Nephron (organoid): ENCODE results near the gene SLAMF9.

Source experiments
- H3K27ac Mint-ChIP-seq, 3 experiments: 2 replicates each; pipeline ENCODE4 v1.8.0; 2020; ENCODE audit warnings: mixed read lengths in 3 of 3, mild to moderate bottlenecking in 2 of 3, moderate library complexity in 1 of 3
- H3K27me3 Mint-ChIP-seq: 2 replicates; pipeline ENCODE4 v1.8.0; 2021; ENCODE audit warnings: low read depth, mild to moderate bottlenecking, moderate library complexity, mixed read lengths
- H3K36me3 Mint-ChIP-seq: 2 replicates; pipeline ENCODE4 v1.8.0; 2020; ENCODE audit warnings: low read depth, mixed read lengths
- H3K4me1 Mint-ChIP-seq: 2 replicates; pipeline ENCODE4 v1.8.0; 2020; ENCODE audit warnings: mixed read lengths
- H3K4me3 Mint-ChIP-seq, 3 experiments: 2 replicates each; pipeline ENCODE4 v1.8.0; 2020; ENCODE audit warnings: mild to moderate bottlenecking in 3 of 3, mixed read lengths in 3 of 3, moderate library complexity in 2 of 3
- H3K9me3 Mint-ChIP-seq: 2 replicates; pipeline ENCODE4 v1.8.0; 2020; ENCODE audit warnings: mixed read lengths
- TF ChIP-seq, protein P1 (sequence below), 3 experiments: fragments of 200-600 bp; sonication (generic); IDR thresholded peaks; one replicate each; pipeline ENCODE4 v1.5.0; 2021; ENCODE audit warnings: antibody characterized with exemption in 3 of 3; ENCODE audit not compliant: unreplicated experiment in 3 of 3

Gene SLAMF9

DNA sequence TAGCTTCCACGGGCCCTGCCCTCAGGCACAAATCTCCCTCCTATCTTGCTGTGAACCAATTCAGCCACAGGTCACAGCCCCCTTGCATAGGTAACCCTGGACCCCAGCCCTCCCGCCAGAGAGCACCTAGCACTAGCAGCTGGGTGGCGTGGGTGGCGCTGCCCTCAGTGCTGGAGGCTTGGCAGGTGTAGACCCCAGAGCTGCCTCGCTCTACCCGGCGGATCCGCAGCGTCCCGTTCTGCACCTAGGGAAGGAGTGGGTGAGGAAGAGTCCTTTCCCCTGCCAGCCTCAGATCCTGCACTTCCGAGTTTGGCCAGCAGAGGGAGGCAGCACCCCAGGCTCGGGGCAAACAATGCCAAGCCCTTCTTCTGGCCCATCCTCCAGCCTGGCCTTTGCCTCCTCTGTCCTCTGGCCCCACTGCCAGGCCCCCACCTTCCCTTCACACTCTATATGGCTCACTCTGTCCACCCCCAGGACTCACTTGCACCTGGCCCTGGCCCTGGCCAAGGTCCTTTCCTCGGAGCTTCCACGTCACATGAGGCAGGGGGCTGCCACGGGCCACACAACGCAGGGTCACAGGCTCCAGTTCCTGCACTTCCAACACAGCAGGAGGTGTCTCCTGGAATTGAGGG lies 17.6 kb downstream of the SLAMF9 start:
- Mint-ChIP-seq H3K4me1 (peaks cover 33% of the 10 kb centered on the region), H3K9me3 (no peaks in the 10 kb centered on the region), H3K36me3 (peaks cover 35% of the 10 kb centered on the region), H3K4me3 (no peak overlapping the region), H3K27me3 (peaks cover 7% of the 10 kb centered on the region), H3K27ac (no peak overlapping the region)
- TF ChIP-seq, protein P1, sequence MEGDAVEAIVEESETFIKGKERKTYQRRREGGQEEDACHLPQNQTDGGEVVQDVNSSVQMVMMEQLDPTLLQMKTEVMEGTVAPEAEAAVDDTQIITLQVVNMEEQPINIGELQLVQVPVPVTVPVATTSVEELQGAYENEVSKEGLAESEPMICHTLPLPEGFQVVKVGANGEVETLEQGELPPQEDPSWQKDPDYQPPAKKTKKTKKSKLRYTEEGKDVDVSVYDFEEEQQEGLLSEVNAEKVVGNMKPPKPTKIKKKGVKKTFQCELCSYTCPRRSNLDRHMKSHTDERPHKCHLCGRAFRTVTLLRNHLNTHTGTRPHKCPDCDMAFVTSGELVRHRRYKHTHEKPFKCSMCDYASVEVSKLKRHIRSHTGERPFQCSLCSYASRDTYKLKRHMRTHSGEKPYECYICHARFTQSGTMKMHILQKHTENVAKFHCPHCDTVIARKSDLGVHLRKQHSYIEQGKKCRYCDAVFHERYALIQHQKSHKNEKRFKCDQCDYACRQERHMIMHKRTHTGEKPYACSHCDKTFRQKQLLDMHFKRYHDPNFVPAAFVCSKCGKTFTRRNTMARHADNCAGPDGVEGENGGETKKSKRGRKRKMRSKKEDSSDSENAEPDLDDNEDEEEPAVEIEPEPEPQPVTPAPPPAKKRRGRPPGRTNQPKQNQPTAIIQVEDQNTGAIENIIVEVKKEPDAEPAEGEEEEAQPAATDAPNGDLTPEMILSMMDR (IDR thresholded peaks at IDR 0.05; ENCODE audit: unreplicated experiment in 3 of 3) = peak; percentile 94 to 98 (median 94)

DNA sequence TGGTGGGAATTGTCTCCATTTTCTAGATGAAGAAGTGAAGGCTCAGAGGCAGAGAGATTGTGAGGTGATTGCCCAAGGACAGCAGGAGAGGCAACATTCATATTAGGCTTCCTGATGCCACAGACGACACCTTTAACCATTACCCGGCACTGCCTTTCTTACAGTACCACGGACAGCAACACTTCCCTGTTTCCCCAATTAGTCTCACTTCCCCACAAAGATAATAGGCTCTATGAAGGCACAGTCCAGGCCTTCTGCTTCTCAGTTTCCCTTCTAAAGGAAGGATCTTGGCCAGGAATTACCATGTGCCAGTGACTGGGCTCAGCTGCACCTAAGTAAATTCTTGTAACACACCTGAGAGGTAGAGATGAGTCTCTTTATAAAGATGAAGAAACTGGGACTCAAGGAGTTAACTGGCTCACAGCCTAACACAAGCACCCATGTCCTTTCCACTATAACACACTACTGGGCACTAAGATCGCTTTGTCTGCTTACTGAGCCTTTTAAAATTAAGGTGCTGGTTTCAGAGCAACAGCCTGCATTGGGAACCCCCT lies 18.2 kb downstream of the SLAMF9 start:
- Mint-ChIP-seq H3K27ac (no peak overlapping the region), H3K36me3 (peaks cover 38% of the 10 kb centered on the region), H3K27me3 (peaks cover 7% of the 10 kb centered on the region)

DNA sequence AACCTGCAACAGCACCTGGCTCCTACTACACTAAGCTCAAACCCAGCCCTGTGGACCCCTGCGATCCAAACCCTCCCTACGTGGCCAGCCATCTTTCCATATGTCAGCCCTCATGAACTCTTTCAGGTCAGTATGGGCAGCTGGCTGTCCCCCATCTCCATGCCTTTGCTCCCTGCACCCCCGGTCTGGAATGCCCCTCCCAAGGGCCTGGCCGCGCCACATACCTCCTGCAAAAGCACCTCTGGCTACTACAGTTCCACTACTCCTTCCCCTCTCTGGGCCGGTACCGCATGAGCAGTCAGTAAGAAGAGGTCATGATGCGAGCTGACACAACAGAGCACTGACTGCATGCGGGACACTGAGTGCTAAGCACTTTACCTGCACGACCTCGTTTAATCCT lies 18.7 kb downstream of the SLAMF9 start:
- Mint-ChIP-seq H3K27ac (no peak overlapping the region), H3K9me3 (no peaks in the 10 kb centered on the region), H3K27me3 (peaks cover 7% of the 10 kb centered on the region), H3K4me1 (peaks cover 24% of the 10 kb centered on the region), H3K4me3 (no peak overlapping the region), H3K36me3 (peaks cover 40% of the 10 kb centered on the region)
- TF ChIP-seq, protein P1 (IDR thresholded peaks at IDR 0.05; ENCODE audit: unreplicated experiment in 3 of 3) = no peak

More for the DNA sequence above, 18.2 kb downstream of the SLAMF9 start:
- no peak overlapping the region for H3K4me3 Mint-ChIP-seq
- H3K9me3 Mint-ChIP-seq = no peaks in the 10 kb centered on the region
- peaks cover 29% of the 10 kb centered on the region for H3K4me1 Mint-ChIP-seq
- TF ChIP-seq, protein P1 (IDR thresholded peaks at IDR 0.05; ENCODE audit: unreplicated experiment in 3 of 3) = no peak

DNA sequence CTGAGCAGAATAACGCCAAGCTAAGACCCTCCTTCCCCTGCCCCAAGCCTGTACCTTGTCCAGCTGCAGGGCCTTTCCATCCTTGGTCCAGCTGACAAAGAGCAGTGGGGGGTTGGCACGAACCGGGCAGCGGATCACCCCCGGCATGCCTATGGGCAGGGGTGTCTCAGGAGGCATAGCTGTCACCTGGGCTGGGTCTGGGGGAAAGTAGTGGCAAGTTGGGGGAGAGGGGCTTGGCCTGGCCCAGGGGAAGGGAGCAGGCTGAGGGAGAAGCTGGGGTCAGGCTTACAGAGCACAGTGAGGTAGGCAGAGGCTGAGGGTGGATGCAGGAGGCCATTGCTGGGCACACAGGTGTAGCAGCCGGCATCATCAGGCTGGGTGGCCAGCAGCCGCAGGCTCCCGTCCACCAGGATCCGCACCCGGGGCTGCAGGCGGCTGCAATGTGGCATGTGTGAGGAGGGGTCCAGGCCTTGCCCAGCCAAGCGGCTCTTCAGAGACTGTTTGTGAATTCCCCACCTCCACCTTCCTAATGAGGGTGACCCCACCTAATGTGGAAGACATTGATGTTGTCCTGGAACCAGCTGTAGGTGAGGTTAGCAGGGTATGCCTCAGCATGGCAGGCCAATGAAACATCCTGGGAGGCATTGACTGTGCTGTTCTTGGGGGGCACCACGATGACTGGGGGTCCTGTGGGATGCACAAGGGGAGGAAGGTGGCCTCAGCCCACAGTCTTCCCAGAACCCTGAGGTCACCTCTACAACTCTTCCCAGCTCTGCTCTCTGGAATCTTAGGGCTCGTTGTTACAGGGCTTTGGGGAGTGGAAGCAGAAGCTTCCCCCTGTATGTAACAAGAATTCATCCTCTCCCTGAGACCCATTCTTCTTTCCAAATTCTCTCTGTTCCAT lies 19.6 kb downstream of the SLAMF9 start:
- Mint-ChIP-seq H3K9me3 (no peaks in the 10 kb centered on the region), H3K4me3 (no peak overlapping the region), H3K27ac (no peak overlapping the region), H3K27me3 (peaks cover 4% of the 10 kb centered on the region), H3K4me1 (peaks cover 22% of the 10 kb centered on the region), H3K36me3 (peaks cover 40% of the 10 kb centered on the region)
- TF ChIP-seq, protein P1 (IDR thresholded peaks at IDR 0.05; ENCODE audit: unreplicated experiment in 3 of 3) = no peak

DNA sequence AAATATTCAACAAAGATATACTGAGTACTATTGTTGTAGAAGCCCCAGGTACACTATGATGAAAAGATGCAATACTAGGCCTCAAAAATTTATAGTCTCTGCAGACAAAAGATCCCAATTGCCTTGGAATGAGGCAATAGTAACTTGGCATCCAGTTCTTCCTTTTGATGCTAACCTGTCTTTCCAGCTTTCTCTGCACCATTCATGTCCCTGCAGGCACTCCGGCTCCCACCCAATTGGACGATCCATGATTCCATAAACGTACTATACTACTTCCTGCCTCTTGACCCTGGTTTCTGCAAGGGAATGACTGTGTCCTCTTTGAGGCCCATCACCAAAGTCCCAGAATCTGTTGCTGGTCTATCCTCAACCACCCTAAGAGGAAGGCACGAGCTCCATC lies 20.7 kb downstream of the SLAMF9 start:
- Mint-ChIP-seq H3K36me3 (peaks cover 40% of the 10 kb centered on the region), H3K4me1 (peaks cover 21% of the 10 kb centered on the region), H3K27me3 (peaks cover 4% of the 10 kb centered on the region), H3K27ac (no peak overlapping the region), H3K4me3 (no peak overlapping the region), H3K9me3 (no peaks in the 10 kb centered on the region)
- TF ChIP-seq, protein P1 (IDR thresholded peaks at IDR 0.05; ENCODE audit: unreplicated experiment in 3 of 3) = no peak
